Left forelimb (tissue), 1 donor: Measurements from ENCODE around the gene EXOC4.

ENCODE experiments used
- DNase-seq: peaks from one replicate; pipeline ENCODE4 v3.0.0-alpha.2; 2018; ENCODE audit warnings: low spot score

EXOC4 gene

GRCh38 chr7:133428876-133429275 lies 176.0 kb downstream of the EXOC4 start:
- DNase-seq = no peak

- DNase-seq = no peak
These were observed 176.5 kb downstream of the EXOC4 start for GRCh38 chr7:133429371-133429770.

- DNase-seq = no peak
These were observed 178.4 kb downstream of the EXOC4 start for GRCh38 chr7:133431134-133431724.

- DNase-seq = no peak
These were observed 180.4 kb downstream of the EXOC4 start for GRCh38 chr7:133433165-133433812.

GRCh38 chr7:133434246-133434865 lies 181.5 kb downstream of the EXOC4 start:
- DNase-seq = no peak

GRCh38 chr7:133436014-133436428 lies 183.1 kb downstream of the EXOC4 start:
- DNase-seq = no peak

- no peak for DNase-seq
These were observed 184.7 kb downstream of the EXOC4 start for GRCh38 chr7:133437544-133437943.

- no peak for DNase-seq
These were observed 189.9 kb downstream of the EXOC4 start for GRCh38 chr7:133442818-133443217.

GRCh38 chr7:133445617-133446016 lies 192.7 kb downstream of the EXOC4 start:
- no peak for DNase-seq

- DNase-seq = no peak
These were observed 195.1 kb downstream of the EXOC4 start for GRCh38 chr7:133448012-133448411.

GRCh38 chr7:133452577-133452976 lies 199.7 kb downstream of the EXOC4 start:
- DNase-seq = no peak

- no peak for DNase-seq
These were observed 205.8 kb downstream of the EXOC4 start for GRCh38 chr7:133458688-133459087.

- DNase-seq = no peak
These were observed 208.5 kb downstream of the EXOC4 start for GRCh38 chr7:133461421-133461820.

GRCh38 chr7:133475655-133476054 lies 222.8 kb downstream of the EXOC4 start:
- no peak for DNase-seq

GRCh38 chr7:133477791-133478190 lies 224.9 kb downstream of the EXOC4 start:
- no peak for DNase-seq

GRCh38 chr7:133478591-133479135 lies 225.8 kb downstream of the EXOC4 start:
- no peak for DNase-seq

- DNase-seq = no peak
These were observed 226.7 kb downstream of the EXOC4 start for GRCh38 chr7:133479456-133480065.

- no peak for DNase-seq
These were observed 228.0 kb downstream of the EXOC4 start for GRCh38 chr7:133480868-133481267.

GRCh38 chr7:133481676-133482075 lies 228.8 kb downstream of the EXOC4 start:
- no peak for DNase-seq

- DNase-seq = no peak
These were observed 229.7 kb downstream of the EXOC4 start for GRCh38 chr7:133482599-133482998.

GRCh38 chr7:133484086-133484485 lies 231.2 kb downstream of the EXOC4 start:
- no peak for DNase-seq

- DNase-seq = no peak
These were observed 237.0 kb downstream of the EXOC4 start for GRCh38 chr7:133489906-133490305.

GRCh38 chr7:133491201-133491691 lies 238.4 kb downstream of the EXOC4 start:
- DNase-seq = no peak
